Spleen (tissue), 11 donors: ENCODE data around the gene CLIC6. TPM values are rescaled to one million over a fixed set of nuclear protein-coding genes. Genes with fewer than 3 reads are reported as not detected.

Experiments used
- DNase-seq: peaks from one replicate; pipeline ENCODE4 v3.0.0-alpha.2; 2020
- H3K27ac ChIP-seq, 8 donors: fragments of 200-600 bp; sonication (generic) in 7 of 8; 1 replicate in 4 of 8; 2 replicates in 4 of 8; pipeline versions ENCODE4 v1.5.0 to v1.8.0; 2016 to 2021; ENCODE audit warnings: inconsistent platforms in 4 of 8, mild to moderate bottlenecking in 4 of 8, moderate library complexity in 1 of 8
- H3K27me3 ChIP-seq, 7 donors: fragments of 200-600 bp; sonication (generic) in 6 of 7; replicated peaks in 1 of 7; 1 replicate in 4 of 7; 2 replicates in 3 of 7; pipeline versions ENCODE4 v1.5.0 to v1.8.0; 2016 to 2021; ENCODE audit warnings: inconsistent platforms in 3 of 7, mild to moderate bottlenecking in 1 of 7
- H3K36me3 ChIP-seq, 6 donors: fragments of 200-600 bp; sonication (generic) in 5 of 6; 1 replicate in 4 of 6; 2 replicates in 2 of 6; pipeline versions ENCODE4 v1.5.0 to v1.8.0; 2016 to 2021; ENCODE audit warnings: inconsistent platforms in 2 of 6
- H3K4me1 ChIP-seq, 6 donors: fragments of 200-600 bp; sonication (generic) in 5 of 6; 1 replicate in 3 of 6; 2 replicates in 3 of 6; pipeline versions ENCODE4 v1.5.0 to v1.8.0; 2016 to 2021; ENCODE audit warnings: inconsistent platforms in 3 of 6
- H3K4me3 ChIP-seq, 8 donors: fragments of 200-600 bp; sonication (generic) in 7 of 8; 1 replicate in 4 of 8; 2 replicates in 4 of 8; pipeline versions ENCODE4 v1.5.0 to v1.8.0; 2016 to 2021; ENCODE audit warnings: inconsistent platforms in 4 of 8, mild to moderate bottlenecking in 4 of 8, moderate library complexity in 2 of 8
- H3K9me3 ChIP-seq, 8 donors: fragments of 200-600 bp; sonication (generic) in 7 of 8; 1 replicate in 4 of 8; 2 replicates in 4 of 8; pipeline versions ENCODE4 v1.5.0 to v1.8.0; 2016 to 2021; ENCODE audit warnings: inconsistent platforms in 4 of 8
- CTCF ChIP-seq, 11 experiments: fragments of 200-600 bp in 7 of 11; fragments of 450-650 bp in 4 of 11; sonication (generic) in 4 of 11; IDR thresholded peaks in 8 of 11; conservative IDR thresholded peaks in 3 of 11; 1 replicate in 7 of 11; 2 replicates in 4 of 11; pipeline versions ENCODE4 v1.4.0 to v1.8.0; 2016 to 2021; ENCODE audit warnings: antibody characterized with exemption in 11 of 11, inconsistent platforms in 4 of 11, mild to moderate bottlenecking in 1 of 11
- POLR2A ChIP-seq, 3 donors: fragments of 450-650 bp; IDR thresholded peaks; one replicate each; pipeline ENCODE4 v1.5.1; 2017; ENCODE audit warnings: antibody characterized with exemption in 3 of 3, mild to moderate bottlenecking in 1 of 3
- POLR2AphosphoS5 ChIP-seq, 3 donors: sonication (generic); formaldehyde crosslinking; IDR thresholded peaks; one replicate each; pipeline ENCODE4 v1.5.1; 2017; ENCODE audit warnings: antibody characterized with exemption in 3 of 3
- WGBS, 5 donors: extraction: QIAGEN DNeasy Blood & Tissue Kit in 3 of 5; methylation state at CpG; one replicate each; pipeline versions ENCODE4 v1.1.5 to v1.1.7; 2013 to 2018; 5-methylcytosine and 5-hydroxymethylcytosine counted together
- intact Hi-C: fragments of 100-400 bp; cut with DNase I; formaldehyde crosslinking; loops from one replicate; pipeline ENCODE4 v1.15.0; 2023; ENCODE audit warnings: low total_unique reads
- polyA plus RNA-seq, 3 donors: library from polyadenylated mRNA; stranded (reverse); fragments of 200-250 nt; gene quantifications; one replicate each; pipeline ENCODE4 v1.2.1, GENCODE V29; 2013
- total RNA-seq, 7 donors: library from RNA; depleted of rRNA in 3 of 7; stranded (reverse); fragments of >200 nt in 3 of 7; fragmentation: NEBNext Ultra II Directional in 4 of 7; extraction: Animal tissue kit (Norgen Biotek cat#: 25700) in 4 of 7; gene quantifications; one replicate each; pipeline versions ENCODE4 v1.1.0 to v1.2.1, GENCODE V29; 2016 to 2021
- donor health status: healthy with polysubstance abuse.
- donor health status: DM: no; HTN: no; CAD: no; lungs with moderate emphysema.
- donor health status: DM: no; HTN: no; CAD: no.
- donor health status: Bipolar disorder and iron deficiency.
- donor health status: healthy.
- donor health status: DM: no; HTN: no; CAD: no.
- donor health status: DM: yes; HTN: yes; CAD: no.

Gene CLIC6
- total and polyA plus RNA-seq, 10 donors = 0.93 to 1.9 (median 1.2) TPM

DNA sequence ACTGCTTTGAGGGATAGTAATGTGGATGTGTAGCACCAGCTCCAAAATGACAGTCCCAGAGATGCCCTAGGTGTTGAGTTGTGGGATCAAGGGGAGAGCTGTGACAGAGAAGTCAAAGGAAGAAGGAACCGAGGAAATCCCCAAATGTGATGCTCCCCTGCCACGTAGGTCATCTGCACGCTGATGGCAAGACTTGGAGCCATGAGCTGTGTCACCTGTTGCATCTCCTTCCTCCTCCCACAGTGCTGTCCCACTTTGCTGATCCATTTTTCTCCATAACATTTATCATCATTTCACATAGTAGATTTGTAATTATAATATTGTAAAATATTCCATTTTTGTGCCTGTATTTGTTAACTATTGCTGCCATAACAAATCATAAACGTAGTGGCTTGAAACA lies 36.3 kb upstream of the CLIC6 start:
- intact Hi-C loops = no loop called here
- Histone ChIP-seq H3K4me1 (no peaks in the 10 kb centered on the region), H3K27ac (no peak overlapping the region), H3K36me3 (no peaks in the 10 kb centered on the region), H3K9me3 (no peaks in the 10 kb centered on the region), H3K27me3 (peaks cover 0 to 18% (median 0%) of the 10 kb centered on the region in 7 donors), H3K4me3 (no peak overlapping the region)
- no peak for DNase-seq
- TF ChIP-seq POLR2AphosphoS5 (IDR thresholded peaks at IDR 0.05) (no peak), CTCF (IDR thresholded peaks at IDR 0.05 in 8 of 11, conservative IDR thresholded peaks at IDR 0.05 in 3 of 11) (no peak), POLR2A (IDR thresholded peaks at IDR 0.05) (no peak)
- 68 to 88% (median 73%) methylated on average over 4 of the region's 4 CpGs for WGBS, 5 donors

GRCh38 chr21:34635307-34635706 lies 33.5 kb upstream of the CLIC6 start:
- H3K9me3 ChIP-seq = no peaks in the 10 kb centered on the region
- H3K36me3 ChIP-seq = no peaks in the 10 kb centered on the region
- H3K4me3 ChIP-seq = no peak overlapping the region
- H3K4me1 ChIP-seq = peaks cover 0 to 6% (median 4%) of the 10 kb centered on the region in 6 donors
- no peak overlapping the region for H3K27ac ChIP-seq
- TF ChIP-seq POLR2AphosphoS5 (IDR thresholded peaks at IDR 0.05) = no peak
- TF ChIP-seq CTCF (IDR thresholded peaks at IDR 0.05 in 8 of 11, conservative IDR thresholded peaks at IDR 0.05 in 3 of 11) = peak in 6 of 11 experiments; percentile 12 to 41 (median 22)
- TF ChIP-seq POLR2A (IDR thresholded peaks at IDR 0.05) = no peak
- WGBS, 5 donors = 74 to 78% (median 76%) methylated on average over 3 of the region's 3 CpGs
- DNase-seq = no peak
- peaks cover 0 to 18% (median 0%) of the 10 kb centered on the region in 7 donors for H3K27me3 ChIP-seq
- intact Hi-C loops = no loop called here

GRCh38 chr21:34636961-34637360 lies 31.8 kb upstream of the CLIC6 start:
- 84 to 100% (median 88%) methylated on average over 3 of the region's 3 CpGs for WGBS, 5 donors
- Histone ChIP-seq H3K4me3 (no peak overlapping the region), H3K36me3 (no peaks in the 10 kb centered on the region), H3K27me3 (peaks cover 0 to 18% (median 0%) of the 10 kb centered on the region in 7 donors), H3K27ac (no peak overlapping the region), H3K4me1 (peaks cover 0 to 14% (median 7%) of the 10 kb centered on the region in 6 donors), H3K9me3 (no peaks in the 10 kb centered on the region)
- TF ChIP-seq POLR2A (IDR thresholded peaks at IDR 0.05) = no peak
- TF ChIP-seq CTCF (IDR thresholded peaks at IDR 0.05 in 8 of 11, conservative IDR thresholded peaks at IDR 0.05 in 3 of 11) = no peak
- no peak for TF ChIP-seq POLR2AphosphoS5 (IDR thresholded peaks at IDR 0.05)
- DNase-seq = no peak
- intact Hi-C loops = no loop called here

DNA sequence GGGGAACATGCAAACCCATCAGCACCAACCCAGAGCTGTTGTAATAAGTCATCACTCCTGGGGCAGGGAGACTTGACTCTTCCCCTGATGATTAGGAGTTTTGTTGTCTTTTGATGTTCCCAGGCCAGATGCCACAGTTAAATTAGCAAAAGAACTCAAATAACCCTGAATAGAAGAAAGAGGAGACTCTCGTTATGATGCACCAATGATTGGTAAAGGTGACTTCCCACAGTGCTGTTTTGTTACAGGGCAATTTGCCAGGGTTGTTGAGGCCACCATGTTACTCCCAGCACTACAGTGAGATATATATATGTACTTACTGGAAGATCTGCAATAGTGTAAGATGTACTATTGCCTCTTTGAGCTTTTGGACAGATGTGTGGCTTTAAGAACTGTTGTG lies 29.5 kb upstream of the CLIC6 start:
- no peaks in the 10 kb centered on the region for H3K36me3 ChIP-seq
- TF ChIP-seq POLR2AphosphoS5 (IDR thresholded peaks at IDR 0.05) (no peak), CTCF (IDR thresholded peaks at IDR 0.05 in 8 of 11, conservative IDR thresholded peaks at IDR 0.05 in 3 of 11) (no peak)
- no peak for DNase-seq
- WGBS, 5 donors = 76 to 94% (median 88%) methylated on average over 1 of the region's 1 CpG
- peaks cover 0 to 14% (median 11%) of the 10 kb centered on the region in 6 donors for H3K4me1 ChIP-seq
- no peak overlapping the region for H3K4me3 ChIP-seq
- no peak overlapping the region for H3K27ac ChIP-seq
- H3K9me3 ChIP-seq = no peaks in the 10 kb centered on the region
- intact Hi-C loops = no loop called here
- H3K27me3 ChIP-seq = peaks cover 0 to 10% (median 0%) of the 10 kb centered on the region in 7 donors
